HG03066 (cell line): Measurements from ENCODE around the gene SERINC3.

Experiments used
- ATAC-seq: cut with Tn5 transposase; IDR thresholded peaks from one replicate; pipeline ENCODE4 v1.9.1; 2021; ENCODE audit warnings: low read depth; ENCODE audit not compliant: unreplicated experiment

SERINC3 gene

DNA sequence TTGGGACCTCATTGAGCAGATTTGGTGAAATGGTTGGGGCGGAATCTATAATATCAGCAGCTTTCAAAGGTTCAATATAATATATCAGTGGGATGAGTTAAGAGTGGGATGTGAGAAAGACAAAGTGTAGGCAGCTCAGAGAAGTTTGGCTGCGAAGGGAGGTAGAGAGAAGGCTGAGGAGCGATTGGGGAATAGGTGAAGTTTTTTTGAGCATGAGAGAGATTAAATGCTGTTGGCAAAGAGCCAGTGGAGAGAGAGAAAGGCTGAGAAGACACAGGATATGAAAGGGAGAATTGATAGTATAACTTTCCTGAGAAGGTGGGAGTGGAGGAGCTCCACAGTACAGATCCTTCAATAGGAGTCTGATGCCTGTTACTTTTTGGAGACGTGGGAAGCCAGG is 12.1 kb upstream of the SERINC3 start:
- ATAC-seq: no peak

- ATAC-seq: no peak
Observed at GRCh38 chr20:44532981-44533331, 11.1 kb upstream of the SERINC3 start.

- ATAC-seq: no peak
Observed at GRCh38 chr20:44532259-44532980, 10.6 kb upstream of the SERINC3 start.

GRCh38 chr20:44528309-44528708 is 6.4 kb upstream of the SERINC3 start:
- ATAC-seq: no peak

- no peak for ATAC-seq
Observed at GRCh38 chr20:44527716-44528199, 5.9 kb upstream of the SERINC3 start.

- no peak for ATAC-seq
Observed at GRCh38 chr20:44526129-44526528, 4.3 kb upstream of the SERINC3 start.

DNA sequence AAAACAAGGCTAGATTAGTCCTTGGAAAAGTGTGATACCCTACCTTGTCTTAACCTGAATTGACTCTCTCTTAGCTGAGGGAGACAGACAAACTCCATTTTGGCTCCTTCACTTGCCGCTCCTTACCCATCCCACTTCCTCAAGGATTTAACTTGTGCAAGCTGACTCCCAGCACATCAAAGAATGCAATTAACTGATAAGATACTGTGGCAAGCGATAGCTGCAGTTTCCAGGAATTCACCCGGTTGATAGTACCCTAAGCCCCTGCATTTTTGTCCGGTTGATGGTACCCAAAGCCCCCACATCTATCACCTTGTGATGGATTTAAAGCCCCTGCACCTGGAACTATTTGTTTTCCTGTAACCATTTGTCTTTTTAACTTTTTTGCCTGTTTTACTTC is 1.9 kb upstream of the SERINC3 start:
- ATAC-seq: no peak

DNA sequence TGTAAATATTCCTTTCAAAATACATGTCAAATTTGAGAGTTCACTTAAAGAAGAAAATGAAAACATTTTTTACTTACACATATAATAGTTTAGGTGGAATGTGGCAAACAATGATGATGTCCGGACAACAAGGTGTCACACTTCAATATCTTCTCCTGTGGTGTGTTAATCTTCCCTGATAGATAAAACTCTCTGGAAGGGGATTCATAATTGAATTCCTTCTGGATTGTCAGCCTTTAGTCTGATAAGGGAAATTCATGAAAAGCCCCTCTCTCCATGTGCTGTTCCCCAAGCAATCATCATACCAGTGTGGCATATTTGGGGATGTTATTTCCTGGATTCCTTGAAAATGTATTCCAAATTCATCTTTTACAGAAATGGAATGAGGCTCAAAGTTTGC is 971 bp upstream of the SERINC3 start:
- no peak for ATAC-seq

DNA sequence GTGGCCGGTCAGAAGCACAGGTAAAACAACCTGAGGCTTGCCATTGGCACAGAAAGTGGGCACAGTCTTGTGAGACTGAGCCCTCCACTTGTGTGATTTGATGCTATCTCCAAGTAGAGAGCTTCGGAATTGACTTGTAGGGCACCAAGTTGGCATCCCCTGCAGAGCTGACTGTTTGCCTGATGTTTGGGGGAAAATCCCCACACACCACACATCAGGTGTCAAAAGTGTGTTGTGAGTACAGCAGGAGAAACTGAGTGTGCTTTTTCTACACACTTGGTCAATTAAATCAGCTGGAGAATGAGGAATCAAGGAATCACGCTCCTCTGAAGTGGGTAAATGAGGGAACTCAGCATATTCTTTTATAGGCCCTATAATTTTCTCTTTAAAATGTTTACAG is 989 bp downstream of the SERINC3 start:
- ATAC-seq: no peak

DNA sequence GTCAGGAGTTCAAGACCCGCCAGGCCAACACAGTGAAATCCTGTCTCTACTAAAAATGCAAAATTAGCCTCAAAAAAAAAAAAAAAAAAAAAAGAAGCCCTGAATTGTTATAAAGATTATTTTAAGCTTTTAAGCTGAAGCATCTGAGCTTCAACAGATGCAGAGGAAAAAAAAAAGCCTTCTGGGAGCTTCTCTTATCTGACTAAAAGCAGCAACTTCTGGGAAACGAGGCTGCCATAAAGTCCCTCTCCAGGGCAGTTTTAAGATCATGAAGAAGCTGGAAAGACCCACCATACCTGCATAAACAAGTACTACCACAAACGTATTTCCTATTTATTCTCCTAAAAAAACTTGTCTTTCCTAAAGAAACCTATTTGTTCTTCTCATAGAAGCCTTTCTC is 3.6 kb downstream of the SERINC3 start:
- no peak for ATAC-seq

GRCh38 chr20:44517454-44517853 is 4.4 kb downstream of the SERINC3 start:
- no peak for ATAC-seq

- ATAC-seq: no peak
Observed at GRCh38 chr20:44516491-44516890, 5.4 kb downstream of the SERINC3 start.

DNA sequence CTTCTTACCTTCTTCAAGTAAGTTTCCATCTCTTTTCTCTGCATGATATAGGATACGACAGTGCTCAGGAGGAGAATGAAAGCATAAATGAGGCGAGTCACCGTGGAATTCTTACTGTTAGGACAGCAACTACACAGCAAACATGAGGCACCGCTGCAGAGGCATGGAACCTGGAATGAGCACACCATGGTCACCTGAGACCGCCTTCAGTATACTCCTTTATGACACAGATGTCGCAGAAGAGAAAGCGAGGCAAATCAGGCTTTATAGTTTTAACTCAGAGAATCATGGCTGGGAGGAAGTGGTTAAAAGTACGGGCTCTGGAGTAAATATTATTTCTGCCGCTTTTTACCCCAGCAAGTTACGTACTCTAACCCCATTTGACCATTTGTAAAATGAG is 8.0 kb downstream of the SERINC3 start:
- ATAC-seq: no peak

GRCh38 chr20:44509762-44510161 is 12.1 kb downstream of the SERINC3 start:
- ATAC-seq: no peak

DNA sequence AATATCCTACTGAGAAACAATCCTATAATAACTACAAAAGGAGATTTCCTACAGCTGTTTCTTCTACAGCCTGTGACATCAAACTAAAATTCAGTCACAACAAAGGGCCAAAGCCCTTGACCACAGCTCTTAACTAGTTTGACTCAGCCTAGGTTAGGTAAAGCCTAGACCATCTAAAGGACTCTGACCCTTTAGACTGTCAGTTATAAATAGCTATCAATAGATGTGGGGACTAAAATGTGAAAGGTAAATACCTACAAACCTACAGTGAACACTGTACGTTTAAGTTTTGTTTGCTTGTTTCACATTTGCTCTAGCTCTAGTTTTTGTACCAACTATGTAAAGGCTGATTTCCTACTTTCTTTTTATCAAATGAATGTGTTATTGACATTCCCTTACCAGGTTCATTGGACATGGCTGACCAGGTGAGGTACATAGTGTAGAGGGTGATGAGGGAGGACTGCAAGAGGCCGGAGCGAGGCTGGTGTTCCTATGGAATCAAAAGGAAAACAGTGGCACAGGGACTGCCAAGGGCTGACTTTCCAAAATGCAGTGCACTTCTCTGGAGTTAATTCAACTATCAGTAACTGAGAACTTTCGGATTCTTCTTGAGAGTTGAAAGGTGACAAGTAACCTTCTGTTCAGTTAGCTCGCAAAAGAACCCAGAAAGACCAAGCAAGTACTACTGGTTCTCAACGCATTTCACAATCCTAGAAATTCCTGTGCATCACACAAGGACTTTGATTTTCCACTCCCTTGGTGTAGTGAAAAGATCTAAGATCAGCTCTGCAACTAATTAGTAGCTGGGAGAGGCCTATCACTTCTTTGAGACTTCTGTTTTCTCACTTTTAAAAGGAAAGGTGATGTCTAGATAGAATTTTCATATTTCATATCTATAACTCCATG is 17.2 kb downstream of the SERINC3 start:
- no peak for ATAC-seq

- no peak for ATAC-seq
Observed at GRCh38 chr20:44502968-44503367, 18.9 kb downstream of the SERINC3 start.

GRCh38 chr20:44501448-44501847 is 20.4 kb downstream of the SERINC3 start:
- no peak for ATAC-seq

- ATAC-seq: no peak
Observed at GRCh38 chr20:44500221-44500620, 21.6 kb downstream of the SERINC3 start.

- ATAC-seq: no peak
Observed at GRCh38 chr20:44497761-44498160, 24.1 kb downstream of the SERINC3 start.

DNA sequence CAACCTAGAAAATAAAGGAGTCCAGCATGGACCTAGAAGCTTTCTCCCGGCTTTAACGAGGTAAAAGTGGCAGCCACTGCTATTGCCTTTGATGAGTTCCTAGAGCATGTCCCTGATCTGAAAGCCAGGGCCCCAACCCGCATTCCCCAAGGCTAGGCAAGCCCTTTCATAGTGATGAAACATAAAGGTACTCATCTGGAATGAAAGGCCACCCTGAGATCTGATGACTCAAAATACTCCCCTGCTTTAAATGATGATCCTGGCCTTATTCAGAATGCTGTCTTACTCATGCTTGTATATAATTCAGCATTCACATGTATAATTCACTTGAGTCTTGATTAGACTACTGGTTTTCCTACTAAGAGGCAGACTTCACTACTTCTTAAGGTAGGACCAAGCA is 24.9 kb downstream of the SERINC3 start:
- ATAC-seq: no peak

- no peak for ATAC-seq
Observed at GRCh38 chr20:44495802-44496481, 25.9 kb downstream of the SERINC3 start.
